KG1 (cell line): ENCODE measurements around the gene MYOG.

Source experiments
- DNase-seq: peaks from one replicate; lab custom pipeline; 2025; lab: John Stamatoyannopoulos, UW

The MYOG gene

GRCh38 chr1:203072002-203072602, 13.7 kb downstream of the MYOG start:
- DNase-seq: no peak

GRCh38 chr1:203069030-203069747, 16.6 kb downstream of the MYOG start:
- no peak for DNase-seq

- DNase-seq: no peak
Measured at GRCh38 chr1:203066965-203067364, 18.8 kb downstream of the MYOG start.

GRCh38 chr1:203065986-203066385, 19.8 kb downstream of the MYOG start:
- no peak for DNase-seq

GRCh38 chr1:203065191-203065590, 20.6 kb downstream of the MYOG start:
- DNase-seq: no peak

- no peak for DNase-seq
Measured at GRCh38 chr1:203063287-203063686, 22.5 kb downstream of the MYOG start.

GRCh38 chr1:203060115-203060514, 25.7 kb downstream of the MYOG start:
- DNase-seq: no peak

GRCh38 chr1:203059485-203059884, 26.3 kb downstream of the MYOG start:
- DNase-seq: no peak

- no peak for DNase-seq
Measured at GRCh38 chr1:203058676-203058935, 27.2 kb downstream of the MYOG start.

GRCh38 chr1:203057911-203058675, 27.7 kb downstream of the MYOG start:
- no peak for DNase-seq

GRCh38 chr1:203056516-203056915, 29.3 kb downstream of the MYOG start:
- DNase-seq: no peak

GRCh38 chr1:203056012-203056411, 29.8 kb downstream of the MYOG start:
- no peak for DNase-seq

- DNase-seq: no peak
Measured at GRCh38 chr1:203055161-203055799, 30.5 kb downstream of the MYOG start.

- DNase-seq: no peak
Measured at GRCh38 chr1:203054642-203055041, 31.2 kb downstream of the MYOG start.

GRCh38 chr1:203054184-203054583, 31.6 kb downstream of the MYOG start:
- no peak for DNase-seq

GRCh38 chr1:203052601-203053000, 33.2 kb downstream of the MYOG start:
- no peak for DNase-seq

- DNase-seq: no peak
Measured at GRCh38 chr1:203051841-203052324, 33.9 kb downstream of the MYOG start.

GRCh38 chr1:203050826-203051225, 35.0 kb downstream of the MYOG start:
- no peak for DNase-seq

- no peak for DNase-seq
Measured at GRCh38 chr1:203049576-203050180, 36.1 kb downstream of the MYOG start.

GRCh38 chr1:203049077-203049476, 36.7 kb downstream of the MYOG start:
- no peak for DNase-seq

GRCh38 chr1:203048555-203049051, 37.2 kb downstream of the MYOG start:
- no peak for DNase-seq

GRCh38 chr1:203048086-203048485, 37.7 kb downstream of the MYOG start:
- no peak for DNase-seq
